Fibroblast of skin of back (primary cell): ENCODE measurements around the gene CPED1.
"Not testable (repeated sequence)": the region's sequence is repeated elsewhere in the genome, so short reads cannot be mapped to it uniquely, and the experiment has no call there.

Source experiments
- DNase-seq: peaks from one replicate; pipeline ENCODE4 v3.0.0-alpha.2; 2013

Gene CPED1

GRCh38 chr7:120997882-120998474, 9.5 kb downstream of the CPED1 start:
- DNase-seq: no peak

GRCh38 chr7:120998520-120998919, 10.0 kb downstream of the CPED1 start:
- no peak for DNase-seq

- no peak for DNase-seq
Observed at GRCh38 chr7:120998996-120999565, 10.6 kb downstream of the CPED1 start.

GRCh38 chr7:121000081-121000983, 11.8 kb downstream of the CPED1 start:
- DNase-seq: peak; percentile 78

- DNase-seq: no peak
Observed at GRCh38 chr7:121001234-121001906, 12.9 kb downstream of the CPED1 start.

GRCh38 chr7:121002048-121002756, 13.7 kb downstream of the CPED1 start:
- peak; percentile 48 for DNase-seq

GRCh38 chr7:121002757-121003200, 14.3 kb downstream of the CPED1 start:
- DNase-seq: peak; percentile 76

GRCh38 chr7:121003986-121004685, 15.6 kb downstream of the CPED1 start:
- DNase-seq: no peak

- DNase-seq: not testable (repeated sequence)
Observed at GRCh38 chr7:121005058-121005457, 16.5 kb downstream of the CPED1 start.

GRCh38 chr7:121005996-121006584, 17.6 kb downstream of the CPED1 start:
- no peak for DNase-seq

GRCh38 chr7:121006711-121007315, 18.3 kb downstream of the CPED1 start:
- DNase-seq: no peak

- no peak for DNase-seq
Observed at GRCh38 chr7:121008816-121009215, 20.3 kb downstream of the CPED1 start.

- no peak for DNase-seq
Observed at GRCh38 chr7:121011401-121011800, 22.9 kb downstream of the CPED1 start.

- DNase-seq: no peak
Observed at GRCh38 chr7:121012170-121012874, 23.8 kb downstream of the CPED1 start.

GRCh38 chr7:121012919-121013318, 24.4 kb downstream of the CPED1 start:
- DNase-seq: no peak

- DNase-seq: no peak
Observed at GRCh38 chr7:121015560-121015959, 27.0 kb downstream of the CPED1 start.

- DNase-seq: peak; percentile 75
Observed at GRCh38 chr7:121016966-121017365, 28.5 kb downstream of the CPED1 start.

GRCh38 chr7:121017586-121017985, 29.1 kb downstream of the CPED1 start:
- DNase-seq: no peak

- DNase-seq: peak; percentile 74
Observed at GRCh38 chr7:121019018-121019417, 30.5 kb downstream of the CPED1 start.
